HepG2 (cell line): ENCODE measurements around the gene RANBP2.
"Not testable (repeated sequence)": the region's sequence is repeated elsewhere in the genome, so short reads cannot be mapped to it uniquely, and the experiment has no call there.

ENCODE experiments used
- NR2F1 ChIP-seq, 2 experiments: fragments of 450-650 bp in 1 of 2; formaldehyde crosslinking in 1 of 2; IDR thresholded peaks; 2 replicates each; pipeline versions ENCODE4 v1.5.0 to v1.6.1; 2016 to 2020; ENCODE audit warnings: mild to moderate bottlenecking in 1 of 2, missing compliant biosample characterization in 1 of 2, missing genetic modification reagents in 1 of 2, moderate library complexity in 1 of 2
- PHF8 ChIP-seq: sonication (generic); formaldehyde crosslinking; IDR thresholded peaks from 2 replicates; pipeline ENCODE4 v1.5.0; 2020; ENCODE audit warnings: missing genetic modification reagents
- POLR2AphosphoS5 ChIP-seq: IDR thresholded peaks from 2 replicates; pipeline ENCODE4 v1.6.1; 2012; ENCODE audit warnings: low read depth, low read length
- ZNF780A ChIP-seq: sonication (generic); formaldehyde crosslinking; IDR thresholded peaks from 2 replicates; pipeline ENCODE4 v1.8.0; 2022; ENCODE audit warnings: mild to moderate bottlenecking, missing genetic modification reagents, moderate library complexity
- TF ChIP-seq, protein P1 (sequence below): sonication (generic); formaldehyde crosslinking; IDR thresholded peaks from 2 replicates; pipeline ENCODE4 v1.5.0; 2020; ENCODE audit warnings: mild to moderate bottlenecking, missing genetic modification reagents, moderate library complexity

DNA sequence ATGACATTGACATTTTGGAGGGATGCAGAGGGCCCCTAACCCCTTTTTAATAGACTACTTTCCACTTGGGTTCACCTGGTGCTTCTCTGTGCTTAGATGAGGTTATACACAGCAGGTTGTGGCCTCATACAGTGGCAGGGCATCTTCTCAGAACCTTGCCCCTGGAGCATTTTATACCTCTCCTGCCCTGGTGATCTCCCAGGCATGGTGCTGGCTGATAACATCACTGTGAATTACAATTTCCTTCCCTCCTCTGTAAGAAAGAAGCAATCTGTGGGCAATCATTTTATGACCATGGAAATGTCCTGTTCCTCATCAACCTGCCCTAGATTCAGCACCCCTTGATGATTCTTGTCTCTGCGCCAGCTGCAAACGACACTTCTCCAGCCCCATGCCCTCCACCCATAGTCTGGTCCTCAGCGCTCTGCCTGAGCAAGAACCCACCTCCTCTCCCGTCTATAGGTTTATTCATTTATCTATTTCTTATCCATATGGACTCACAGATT, 42.0 kb upstream of the RANBP2 start:
- TF ChIP-seq PHF8 (CRISPR knock-in tag); POLR2AphosphoS5; ZNF780A (CRISPR knock-in tag); NR2F1 (CRISPR knock-in tag; IDR thresholded peaks at IDR 0.05): not testable (repeated sequence)
- TF ChIP-seq, protein P1, sequence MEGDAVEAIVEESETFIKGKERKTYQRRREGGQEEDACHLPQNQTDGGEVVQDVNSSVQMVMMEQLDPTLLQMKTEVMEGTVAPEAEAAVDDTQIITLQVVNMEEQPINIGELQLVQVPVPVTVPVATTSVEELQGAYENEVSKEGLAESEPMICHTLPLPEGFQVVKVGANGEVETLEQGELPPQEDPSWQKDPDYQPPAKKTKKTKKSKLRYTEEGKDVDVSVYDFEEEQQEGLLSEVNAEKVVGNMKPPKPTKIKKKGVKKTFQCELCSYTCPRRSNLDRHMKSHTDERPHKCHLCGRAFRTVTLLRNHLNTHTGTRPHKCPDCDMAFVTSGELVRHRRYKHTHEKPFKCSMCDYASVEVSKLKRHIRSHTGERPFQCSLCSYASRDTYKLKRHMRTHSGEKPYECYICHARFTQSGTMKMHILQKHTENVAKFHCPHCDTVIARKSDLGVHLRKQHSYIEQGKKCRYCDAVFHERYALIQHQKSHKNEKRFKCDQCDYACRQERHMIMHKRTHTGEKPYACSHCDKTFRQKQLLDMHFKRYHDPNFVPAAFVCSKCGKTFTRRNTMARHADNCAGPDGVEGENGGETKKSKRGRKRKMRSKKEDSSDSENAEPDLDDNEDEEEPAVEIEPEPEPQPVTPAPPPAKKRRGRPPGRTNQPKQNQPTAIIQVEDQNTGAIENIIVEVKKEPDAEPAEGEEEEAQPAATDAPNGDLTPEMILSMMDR (CRISPR knock-in tag) = not testable (repeated sequence)
